NT2/D1 (cell line): ENCODE measurements around the gene ST6GALNAC4.

Source experiments
- SUZ12 ChIP-seq: IDR thresholded peaks from 2 replicates; pipeline ENCODE4 v1.6.1; 2011; ENCODE audit not compliant: insufficient read length, insufficient read depth; ENCODE audit errors: extremely low read depth
- ZNF274 ChIP-seq: IDR thresholded peaks from 2 replicates; pipeline ENCODE4 v1.6.1; 2011; ENCODE audit warnings: mild to moderate bottlenecking, low read depth, low read length

- TF ChIP-seq ZNF274 (no peak), SUZ12 (no peak)
Measured at GRCh38 chr9:127878001-127878651, 38.7 kb downstream of the ST6GALNAC4 start.
